Adrenal gland (tissue), 12 donors: ENCODE results near the gene PIP5KL1. TPM values are rescaled to one million over a fixed set of nuclear protein-coding genes. Genes with fewer than 3 reads are reported as not detected.

ENCODE experiments used
- DNase-seq, 7 donors: peaks; one replicate each; pipeline ENCODE4 v3.0.0-alpha.2; 2019 to 2020
- H3K27ac ChIP-seq, 5 donors: fragments of 200-600 bp; sonication (generic) in 4 of 5; 1 replicate in 3 of 5; 2 replicates in 2 of 5; pipeline versions ENCODE4 v1.5.1 to v1.8.0; 2016 to 2020; ENCODE audit warnings: mild to moderate bottlenecking in 1 of 5
- H3K27me3 ChIP-seq: fragments of 200-600 bp; 2 replicates; pipeline ENCODE4 v1.8.0; 2021
- H3K36me3 ChIP-seq, 2 donors: fragments of 200-600 bp; replicated peaks in 1 of 2; 1 replicate in 1 of 2; 2 replicates in 1 of 2; pipeline versions ENCODE4 v1.5.1 to v1.8.0; 2018 to 2022
- H3K4me1 ChIP-seq, 2 donors: fragments of 200-600 bp; replicated peaks in 1 of 2; 1 replicate in 1 of 2; 2 replicates in 1 of 2; pipeline versions ENCODE4 v1.5.1 to v1.8.0; 2018 to 2021
- H3K4me3 ChIP-seq, 4 donors: fragments of 200-600 bp; sonication (generic) in 3 of 4; one replicate each; pipeline ENCODE4 v1.5.1; 2016 to 2018
- H3K9me3 ChIP-seq, 3 donors: fragments of 200-600 bp; sonication (generic) in 1 of 3; replicated peaks in 1 of 3; 1 replicate in 2 of 3; 2 replicates in 1 of 3; pipeline versions ENCODE4 v1.5.1 to v1.8.0; 2016 to 2021
- CTCF ChIP-seq, 6 experiments: fragments of 450-650 bp in 4 of 6; fragments of 200-600 bp in 2 of 6; sonication (generic) in 1 of 6; IDR thresholded peaks; 1 replicate in 5 of 6; 2 replicates in 1 of 6; pipeline versions ENCODE4 v1.5.1 to v1.8.0; 2016 to 2021; ENCODE audit warnings: antibody characterized with exemption in 6 of 6, mild to moderate bottlenecking in 2 of 6, moderate library complexity in 1 of 6
- POLR2A ChIP-seq, 2 donors: fragments of 450-650 bp; IDR thresholded peaks; one replicate each; pipeline ENCODE4 v1.6.1; 2017; ENCODE audit warnings: antibody characterized with exemption in 2 of 2, mild to moderate bottlenecking in 2 of 2, moderate library complexity in 1 of 2
- WGBS, 4 donors: extraction: QIAGEN DNeasy Blood & Tissue Kit in 2 of 4; methylation state at CpG; one replicate each; pipeline versions ENCODE4 v1.1.5 to v1.1.7; 2013 to 2017; 5-methylcytosine and 5-hydroxymethylcytosine counted together
- intact Hi-C, 2 donors: fragments of 100-400 bp; cut with DNase I; formaldehyde crosslinking; loops; one replicate each; pipeline versions ENCODE4 v1.14.1 to v1.15.0; 2022 to 2023
- polyA plus RNA-seq, 3 donors: library from polyadenylated mRNA; stranded (reverse); fragments of 200-250 nt in 2 of 3; fragments of 350-450 nt in 1 of 3; fragmentation: Illumina TruSeq in 1 of 3; extraction: RNeasy Lipid Tissue Mini Kit (QIAGEN cat#74804) in 1 of 3; gene quantifications; one replicate each; pipeline ENCODE4 v1.2.3, GENCODE V29; 2013 to 2014
- total RNA-seq, 9 donors: library from RNA; depleted of rRNA in 4 of 9; stranded (reverse); fragments of >200 nt in 4 of 9; fragments of 120-200 nt in 1 of 9; fragmentation: NEBNext Ultra II Directional in 1 of 9; extraction: Animal tissue kit (Norgen Biotek cat#: 25700) in 1 of 9; gene quantifications; one replicate each; pipeline versions ENCODE4 v1.1.0 to v1.2.4, GENCODE V29; 2013 to 2023
- donor health status: healthy with polysubstance abuse.
- donor health status: Bipolar disorder and iron deficiency.
- donor health status: DM: yes; HTN: yes; CAD: no.
- donor health status: DM: no; HTN: no; CAD: no.
- donor health status: DM: no; HTN: no; CAD: no.
- donor health status: DM: yes; HTN: yes; CAD: no.

PIP5KL1 gene
- total and polyA plus RNA-seq, 12 donors, result 0.19 to 2.3 (median 0.83) TPM; not detected in 3

GRCh38 chr9:127973169-127974000 lies 42.8 kb upstream of the PIP5KL1 start:
- Histone ChIP-seq H3K4me3 (no peak overlapping the region), H3K27me3 (no peaks in the 10 kb centered on the region), H3K9me3 (no peaks in the 10 kb centered on the region), H3K27ac (peak overlapping the region; percentile 67 to 95 (median 91)), H3K36me3 (no peaks in the 10 kb centered on the region), H3K4me1 (peaks cover 91 to 100% of the 10 kb centered on the region in 2 donors)
- peak; percentile 71 to 91 (median 87) for DNase-seq
- intact Hi-C loops, result no loop called here
- TF ChIP-seq POLR2A (IDR thresholded peaks at IDR 0.05) (peak in 1 of 2 donors; percentile 34), CTCF (IDR thresholded peaks at IDR 0.05) (peak in 5 of 6 experiments; percentile 25 to 47 (median 38))
- 11 to 44% (median 27%) methylated on average over 3 to 17 of the region's 17 CpGs for WGBS, 4 donors

GRCh38 chr9:127972236-127972871 lies 41.8 kb upstream of the PIP5KL1 start:
- Histone ChIP-seq H3K4me1 (peaks cover 91 to 100% of the 10 kb centered on the region in 2 donors), H3K4me3 (no peak overlapping the region), H3K9me3 (no peaks in the 10 kb centered on the region), H3K27ac (peak overlapping the region; percentile 67 to 95 (median 91)), H3K36me3 (no peaks in the 10 kb centered on the region), H3K27me3 (no peaks in the 10 kb centered on the region)
- WGBS, 4 donors, result 17 to 79% (median 34%) methylated on average over 2 to 12 of the region's 12 CpGs
- TF ChIP-seq CTCF (IDR thresholded peaks at IDR 0.05) (peak in 2 of 6 experiments; percentile 11 to 17), POLR2A (IDR thresholded peaks at IDR 0.05) (peak in 1 of 2 donors; percentile 36)
- intact Hi-C loops, result no loop called here
- DNase-seq, result peak; percentile 48 to 92 (median 73)

GRCh38 chr9:127971357-127972235 lies 41.0 kb upstream of the PIP5KL1 start:
- Histone ChIP-seq H3K36me3 (no peaks in the 10 kb centered on the region), H3K4me1 (peaks cover 91 to 100% of the 10 kb centered on the region in 2 donors), H3K27ac (peak overlapping the region; percentile 67 to 95 (median 91)), H3K4me3 (no peak overlapping the region), H3K27me3 (no peaks in the 10 kb centered on the region), H3K9me3 (no peaks in the 10 kb centered on the region)
- peak in 3 of 7 donors; percentile 30 to 56 (median 38) for DNase-seq
- intact Hi-C loops, result no loop called here
- WGBS, 4 donors, result 37 to 40% (median 39%) methylated on average over 12 to 20 of the region's 20 CpGs
- TF ChIP-seq POLR2A (IDR thresholded peaks at IDR 0.05) (no peak), CTCF (IDR thresholded peaks at IDR 0.05) (no peak)
